NCI-H526 (cell line): ENCODE data around the gene GRXCR2.
A peak's percentile ranks its signal among the peaks of the same experiment; 100 is the strongest.
"Not testable (repeated sequence)": the region's sequence is repeated elsewhere in the genome, so short reads cannot be mapped to it uniquely, and the experiment has no call there.

Experiments
- DNase-seq, 2 experiments: peaks; one replicate each; lab custom pipeline; 2025; lab: John Stamatoyannopoulos, UW

Gene GRXCR2, protein sequence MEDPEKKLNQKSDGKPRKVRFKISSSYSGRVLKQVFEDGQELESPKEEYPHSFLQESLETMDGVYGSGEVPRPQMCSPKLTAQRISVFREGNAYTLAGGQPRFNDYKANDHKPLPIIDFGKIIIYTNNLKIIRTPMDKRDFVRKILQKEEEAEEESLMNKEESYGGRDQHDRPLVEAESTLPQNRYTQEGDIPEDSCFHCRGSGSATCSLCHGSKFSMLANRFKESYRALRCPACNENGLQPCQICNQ

DNA sequence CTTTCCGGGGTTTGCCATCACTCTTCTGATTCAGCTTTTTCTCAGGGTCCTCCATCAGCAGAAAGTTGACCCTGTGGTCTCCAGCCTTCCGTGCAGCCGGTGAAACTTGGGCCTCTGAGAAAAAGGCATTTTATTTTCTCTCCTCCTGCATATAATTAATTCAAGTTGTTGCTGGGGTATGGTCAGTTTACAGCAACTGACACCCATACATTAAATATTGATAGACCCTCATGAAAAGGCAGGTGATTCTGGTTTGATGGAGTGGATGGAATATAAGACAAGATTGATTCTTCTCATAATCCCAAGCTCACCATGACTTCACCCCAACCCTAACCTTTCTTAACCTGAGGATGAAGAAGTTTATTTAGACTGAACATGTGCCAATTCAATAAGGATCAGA, at the start of gene GRXCR2:
Gene GRXCR2 (minus strand): TSS at position 101 of the 400 bp plus-strand sequence. CDS start 46 bp downstream, at position 55.
- no peak for DNase-seq

DNA sequence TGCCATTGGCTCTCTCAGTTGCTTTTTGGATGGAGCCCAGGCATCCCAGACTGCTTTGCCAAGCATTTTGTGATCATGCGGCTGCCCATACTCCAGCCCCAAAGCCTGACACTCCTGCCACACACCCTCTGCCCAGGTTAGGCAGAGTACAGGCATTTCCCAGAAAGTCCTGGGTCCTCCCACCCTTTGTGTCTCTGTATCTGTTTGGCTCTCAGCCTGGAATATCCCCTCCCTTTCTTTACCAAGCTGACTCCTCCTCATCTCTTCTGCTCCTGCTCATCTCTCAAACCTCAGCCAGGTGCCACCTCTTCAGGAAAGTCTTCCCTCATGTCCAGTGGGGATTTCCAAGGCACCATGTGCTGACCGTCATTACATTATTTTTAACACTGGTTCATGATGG, 49.2 kb upstream of the GRXCR2 start:
- DNase-seq: no peak

DNA sequence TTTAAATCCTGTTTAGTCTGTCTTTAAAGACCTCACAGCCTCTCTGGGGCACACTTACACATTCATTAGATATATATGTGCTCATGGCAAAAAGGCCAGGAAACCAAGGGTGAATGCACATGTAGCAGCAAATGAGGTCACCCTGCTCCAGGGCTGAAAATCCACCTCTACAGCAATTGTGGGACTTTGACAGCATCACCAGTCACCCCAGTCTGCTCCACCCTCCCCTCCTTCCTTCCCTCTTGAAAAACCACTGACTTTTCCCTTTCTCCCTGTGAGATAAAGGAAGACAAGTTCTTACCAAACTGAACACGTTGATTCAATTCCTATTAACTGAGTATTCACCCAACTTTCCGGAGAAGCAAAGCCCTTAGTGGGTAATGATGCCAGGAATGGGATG, 48.4 kb upstream of the GRXCR2 start:
- no peak for DNase-seq

DNA sequence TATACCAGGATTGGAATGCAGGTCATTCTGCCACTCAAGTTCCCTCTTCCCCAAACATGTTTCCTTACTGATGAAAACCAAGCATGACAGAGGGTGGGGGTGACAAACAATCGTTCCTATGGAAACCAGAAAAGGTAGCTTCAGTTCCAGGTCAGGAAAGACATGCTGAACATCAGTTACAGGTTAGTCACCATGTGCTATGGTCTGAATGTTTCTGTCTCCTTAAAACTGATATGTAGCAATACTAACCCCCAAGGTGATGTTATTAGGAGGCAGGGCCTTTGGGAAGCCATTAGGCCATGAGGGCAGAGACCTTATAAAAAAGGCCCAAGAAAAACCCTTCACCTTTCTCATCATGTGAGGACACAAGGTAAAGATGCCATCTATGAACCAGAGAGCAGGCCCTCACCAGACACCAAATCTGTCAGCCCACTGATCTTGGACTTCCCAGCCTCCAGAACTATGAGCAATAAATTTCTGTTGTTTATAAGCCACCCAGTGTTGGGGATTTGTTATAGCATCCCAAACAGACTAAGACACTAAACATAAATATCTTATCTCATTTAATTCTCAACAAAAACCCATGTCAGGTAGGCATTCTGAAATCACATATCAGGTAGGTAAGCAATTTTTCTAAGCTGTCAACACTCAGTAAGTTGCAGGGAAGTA, 47.9 kb upstream of the GRXCR2 start:
- DNase-seq: no peak

DNA sequence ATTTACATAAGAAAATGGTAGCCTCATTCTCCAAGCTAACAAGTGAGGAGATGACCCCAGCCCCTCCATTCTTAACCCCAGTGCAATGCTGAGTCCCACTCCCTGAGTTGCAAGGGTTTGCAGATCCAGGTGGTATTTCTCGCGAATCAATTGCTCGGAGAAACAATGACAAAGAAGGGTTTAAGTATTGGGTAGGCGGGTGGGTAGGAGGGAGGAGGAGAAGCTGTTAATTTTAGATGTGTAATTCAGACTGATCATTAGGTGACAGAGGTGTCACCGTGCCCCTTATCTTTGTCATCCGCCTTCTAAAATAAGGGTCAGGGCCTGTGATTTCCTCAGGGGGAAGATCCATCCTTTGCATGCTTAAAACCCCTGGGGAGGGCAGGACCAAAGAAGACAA, 46.6 kb upstream of the GRXCR2 start:
- DNase-seq: no peak

DNA sequence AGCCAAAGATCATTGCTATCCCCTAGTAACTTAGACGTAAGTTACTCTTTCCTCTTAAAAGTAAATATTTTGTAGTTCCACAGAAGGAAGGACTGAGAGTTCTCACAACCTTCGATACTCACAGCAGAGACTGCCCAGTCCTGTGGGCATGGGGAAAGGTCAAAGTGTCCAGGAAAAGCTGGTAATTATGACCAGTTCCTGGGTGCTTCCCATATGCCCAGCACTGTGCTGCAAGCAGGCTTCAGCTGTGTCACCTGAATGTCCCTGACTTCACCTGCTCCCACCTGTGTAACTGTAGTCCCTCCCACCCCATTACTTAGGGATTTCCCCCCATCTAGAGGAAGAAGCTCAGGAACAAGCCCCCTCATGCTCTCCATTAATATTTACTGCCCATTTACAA, 45.6 kb upstream of the GRXCR2 start:
- DNase-seq: no peak

DNA sequence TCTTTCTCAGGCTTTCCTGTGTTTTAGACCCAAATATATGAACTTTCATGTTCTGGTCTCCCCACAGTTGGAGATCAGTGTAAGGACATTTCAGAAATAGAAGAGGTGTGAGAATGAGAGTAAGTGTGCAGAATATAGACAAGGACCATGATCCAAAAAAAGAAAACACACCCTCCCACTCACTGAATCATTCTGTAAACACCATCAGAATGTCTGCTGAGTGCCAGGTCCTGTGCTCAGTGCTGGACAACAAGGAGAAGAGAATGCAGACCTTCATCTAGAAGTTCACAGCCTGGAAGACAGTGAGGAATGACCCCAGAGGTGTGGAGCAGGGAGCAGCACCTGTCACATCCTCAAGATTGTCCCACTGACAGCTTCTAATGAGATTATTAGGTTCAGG, 44.5 kb upstream of the GRXCR2 start:
- DNase-seq: no peak

DNA sequence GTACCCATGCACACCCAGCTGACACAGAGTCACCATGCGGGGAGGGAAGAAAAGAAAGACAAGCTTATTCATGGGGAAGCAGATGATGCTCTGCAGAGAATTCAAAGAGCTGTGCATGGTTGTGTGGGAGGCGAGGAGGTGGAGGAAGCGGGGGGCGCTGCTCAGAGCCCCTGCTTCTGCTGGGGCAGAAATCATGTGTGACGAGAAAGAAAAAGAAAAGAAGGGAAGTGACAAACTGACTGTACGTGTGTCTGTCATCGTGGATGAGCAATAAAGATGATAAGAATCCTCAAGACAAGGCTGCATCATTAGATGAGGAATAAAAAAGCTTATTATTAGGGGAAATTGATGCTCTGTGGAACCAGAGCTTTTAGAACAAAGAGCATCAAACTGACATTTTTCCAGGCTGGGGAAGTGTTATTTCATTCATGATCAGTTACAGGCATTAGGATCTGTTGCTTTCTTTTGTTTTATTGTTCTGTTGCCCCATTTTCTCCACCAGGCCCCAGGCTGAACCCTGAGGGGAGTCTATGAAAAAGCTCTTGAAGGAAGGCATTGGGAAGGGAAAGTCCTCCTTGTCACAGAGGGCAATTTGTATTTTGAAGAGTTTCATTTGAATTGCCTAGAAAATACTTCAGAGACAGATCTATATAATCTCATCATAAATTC, 43.3 kb upstream of the GRXCR2 start:
- DNase-seq: no peak

DNA sequence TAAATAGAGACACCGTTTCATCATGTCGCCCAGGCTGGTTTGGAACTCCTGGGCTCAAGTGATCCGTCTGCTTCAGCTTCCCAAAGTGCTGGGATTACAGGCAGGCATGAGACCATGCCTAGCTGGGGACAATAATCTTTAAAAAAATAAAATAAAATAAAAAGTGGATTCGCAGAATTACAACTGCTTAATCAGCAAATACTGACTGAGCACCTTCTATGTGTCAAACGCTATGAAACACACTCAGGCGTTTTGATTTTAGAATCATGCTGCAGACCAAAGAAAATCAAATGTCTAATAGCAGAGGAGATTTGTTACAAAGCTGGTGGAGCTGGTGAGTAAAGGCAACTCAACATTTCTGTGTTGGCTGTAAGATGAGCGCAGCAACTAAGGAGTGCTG, 40.9 kb upstream of the GRXCR2 start:
- DNase-seq: no peak

DNA sequence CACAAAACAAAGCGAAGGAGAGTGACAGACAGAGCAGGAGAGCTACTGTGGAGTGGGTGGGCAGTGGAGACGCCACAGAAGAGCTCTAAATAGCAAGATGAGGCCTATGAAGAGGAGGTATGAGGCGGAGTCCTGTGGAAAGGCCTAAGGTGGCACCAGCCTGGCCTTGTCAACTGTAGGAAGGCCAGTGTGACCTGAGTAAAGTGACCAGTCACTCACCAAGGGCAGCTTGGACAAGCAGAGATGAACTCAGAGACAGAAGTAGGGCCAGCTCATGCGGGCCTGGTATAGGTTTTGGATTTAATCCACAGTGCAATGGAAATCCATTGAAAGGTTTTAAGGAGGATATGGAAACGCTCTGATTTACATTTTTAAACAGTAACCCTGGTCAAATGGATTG, 39.8 kb upstream of the GRXCR2 start:
- DNase-seq: no peak

DNA sequence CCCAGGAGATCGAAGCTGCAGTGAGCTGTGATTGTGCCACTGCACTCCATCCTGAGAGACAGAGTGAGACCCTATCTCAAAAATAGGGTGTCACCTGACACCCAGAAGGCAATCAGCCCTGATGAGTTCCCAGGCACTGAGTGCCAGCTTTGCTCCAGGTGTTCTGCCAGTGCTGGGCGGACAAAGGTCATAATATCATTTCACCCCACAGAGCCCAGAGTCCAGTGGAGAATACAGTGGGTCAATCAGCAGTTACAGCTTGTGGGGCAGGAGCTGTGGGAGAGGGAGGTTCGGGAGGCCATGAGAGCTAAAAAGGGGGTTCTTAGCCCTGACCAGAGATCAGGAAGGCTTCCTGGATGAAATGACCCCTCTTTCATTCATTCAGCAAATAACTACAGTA, 39.2 kb upstream of the GRXCR2 start:
- no peak for DNase-seq

DNA sequence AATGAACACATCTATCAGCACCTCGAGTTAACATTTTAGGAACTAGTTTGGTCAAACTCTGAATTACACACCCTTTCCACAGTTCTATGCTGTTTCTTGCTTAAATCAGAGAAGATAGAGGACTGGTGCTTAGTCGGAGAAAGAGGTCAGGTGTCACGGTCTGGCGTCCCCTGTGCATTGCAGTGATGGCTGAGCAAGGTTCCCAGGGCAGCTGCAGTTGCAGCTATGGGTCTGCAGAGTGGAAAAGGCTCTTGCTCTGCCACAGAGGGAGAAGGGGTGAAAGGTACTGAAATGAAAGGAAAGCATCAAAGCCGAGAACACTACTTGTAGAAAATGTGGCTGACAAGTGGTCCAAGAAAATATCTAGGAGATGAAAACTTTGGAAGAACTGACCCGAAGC, 38.4 kb upstream of the GRXCR2 start:
- no peak for DNase-seq

DNA sequence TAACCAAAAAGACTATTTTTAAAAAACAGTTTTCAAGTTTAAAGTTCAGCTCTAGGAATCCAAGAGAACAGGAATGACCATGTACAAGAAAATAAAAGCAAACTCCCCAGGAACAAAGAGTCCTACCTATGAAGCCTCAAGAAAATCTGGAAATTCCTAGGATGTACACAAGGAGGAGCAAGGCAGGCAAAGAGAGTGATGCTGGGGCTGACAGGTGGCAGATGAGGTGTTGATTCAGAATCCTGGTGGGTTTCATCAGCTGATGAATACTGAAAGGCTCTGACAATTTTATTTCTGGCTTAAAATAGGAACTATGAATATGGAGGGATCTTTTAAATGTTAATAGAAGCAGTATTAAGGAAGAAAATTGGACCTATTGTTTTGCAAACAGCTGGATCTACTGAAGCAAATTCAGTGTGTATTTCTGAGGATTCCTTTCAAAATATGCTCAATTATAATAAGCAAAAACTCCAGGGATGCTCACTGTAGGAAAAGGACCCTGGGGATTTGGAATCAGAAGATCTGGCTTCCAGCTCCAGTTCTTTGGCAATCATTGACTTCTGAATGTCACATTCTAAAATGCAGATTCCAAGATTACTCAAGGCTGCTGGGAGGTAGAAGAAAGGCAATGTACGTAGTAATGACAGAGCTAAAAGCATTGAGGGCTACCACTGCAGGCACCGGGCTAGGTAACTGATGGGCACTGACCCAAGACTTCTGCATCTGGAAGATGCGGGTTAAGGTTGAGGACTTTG, 35.6 kb upstream of the GRXCR2 start:
- DNase-seq: no peak

DNA sequence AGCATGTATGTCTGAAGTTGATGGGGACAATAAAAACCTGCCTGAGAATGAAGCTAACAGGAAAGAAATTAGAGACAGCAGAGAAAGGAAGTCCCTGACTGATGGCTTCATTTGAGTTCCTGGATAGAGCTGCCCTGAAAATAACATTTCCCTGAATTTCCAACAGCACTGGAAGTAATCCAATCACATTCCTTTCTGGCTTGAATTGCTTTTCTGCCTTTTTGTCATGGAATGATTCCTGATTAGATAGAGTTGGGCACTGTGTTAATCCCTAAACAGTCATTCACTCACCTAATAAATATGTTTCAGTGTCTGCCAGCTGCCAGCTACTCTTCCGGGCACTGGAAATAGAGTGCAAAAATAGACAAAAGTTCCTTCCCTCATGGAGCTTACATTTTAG, 33.6 kb upstream of the GRXCR2 start:
- no peak for DNase-seq

DNA sequence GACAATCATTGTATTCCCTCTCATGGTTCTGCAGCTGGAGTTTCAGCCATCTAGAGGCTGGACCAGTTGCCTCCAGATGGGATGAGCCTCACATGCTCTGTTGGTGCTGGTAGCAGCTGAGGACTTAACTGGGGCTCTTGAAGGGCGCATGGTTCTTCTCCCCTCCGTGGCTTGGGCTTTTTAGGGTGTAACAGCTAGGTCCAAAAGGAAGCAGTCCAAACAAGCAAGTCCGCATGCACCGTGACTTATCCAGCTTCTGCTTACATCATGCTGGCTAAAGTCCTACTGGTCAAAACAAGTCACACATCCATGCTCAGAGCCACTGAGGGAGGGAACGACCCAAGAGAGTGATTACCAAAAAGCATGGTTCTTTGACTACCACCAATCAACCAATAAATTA, 31.9 kb upstream of the GRXCR2 start:
- DNase-seq: no peak

DNA sequence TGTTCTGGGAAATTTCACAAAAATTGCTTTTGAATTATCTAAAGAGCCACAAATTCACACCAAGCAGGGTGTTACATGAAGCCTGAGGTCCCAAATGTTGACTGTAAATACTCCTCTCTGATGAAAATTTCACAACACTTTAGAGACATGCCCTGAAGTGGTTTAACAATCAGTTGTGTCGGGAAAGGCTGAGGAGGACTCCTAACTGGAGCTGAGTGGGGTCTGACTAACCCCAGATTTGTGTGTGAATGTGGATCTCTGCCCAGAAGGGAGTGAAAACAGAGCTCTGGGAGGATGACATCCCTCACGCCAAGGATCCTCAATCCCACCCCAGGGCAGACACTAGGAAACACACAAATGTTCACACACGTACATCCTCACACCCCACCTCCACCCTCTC, 31.1 kb upstream of the GRXCR2 start:
- no peak for DNase-seq

DNA sequence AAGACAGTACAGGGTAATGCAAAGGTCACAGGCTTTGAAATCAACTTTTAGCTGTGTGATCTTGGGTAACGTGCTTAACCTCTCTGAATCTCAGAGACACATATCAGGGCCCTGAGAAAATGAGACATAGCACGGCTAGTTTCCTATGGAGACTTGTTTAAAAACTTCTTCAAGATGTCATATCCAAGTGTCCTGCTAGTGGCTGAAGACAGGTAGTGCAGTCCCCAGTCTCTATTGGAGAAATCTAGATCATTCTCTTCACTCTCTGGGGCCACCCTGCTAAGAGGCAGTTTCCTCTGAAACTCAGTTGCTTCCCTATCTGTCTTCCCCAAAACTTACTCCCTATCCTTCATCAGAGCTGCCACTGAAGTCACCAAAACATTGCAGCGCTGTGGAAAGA, 30.3 kb upstream of the GRXCR2 start:
- no peak for DNase-seq

DNA sequence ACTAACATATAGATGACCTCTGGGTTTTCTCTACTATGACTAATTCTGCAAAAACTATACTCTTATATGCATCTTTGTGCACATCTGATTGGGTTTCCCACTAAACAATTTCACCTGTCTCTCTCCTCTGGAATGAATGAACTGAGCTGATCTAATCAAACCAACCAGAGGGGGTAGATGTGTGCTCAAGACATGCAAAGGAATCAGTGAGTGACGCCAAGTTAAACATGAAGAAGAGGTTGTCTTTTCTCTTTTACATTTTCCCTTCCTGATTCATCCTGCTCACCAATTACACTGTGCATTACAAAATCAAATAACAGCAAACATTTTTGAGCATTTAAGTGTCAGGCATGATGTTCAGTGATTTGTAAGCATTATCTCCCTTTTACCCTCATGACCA, 29.6 kb upstream of the GRXCR2 start:
- DNase-seq: no peak

DNA sequence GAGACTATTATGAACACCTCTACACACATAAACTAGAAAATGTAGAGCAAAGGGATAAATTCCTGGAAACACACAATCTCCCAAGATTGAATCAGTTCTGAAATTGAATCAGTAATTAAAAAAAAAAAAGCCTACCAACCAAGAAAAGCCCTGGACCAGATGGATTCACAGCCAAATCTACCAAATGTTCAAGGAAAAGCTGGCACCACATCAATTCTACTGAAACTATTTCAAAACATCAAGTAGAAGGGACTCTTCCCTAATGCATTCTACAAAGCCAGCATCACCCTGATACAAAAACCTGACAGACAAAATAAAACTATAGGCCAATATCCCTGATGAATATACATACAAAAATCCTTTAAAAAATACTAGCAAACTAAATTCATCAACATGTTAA, 25.4 kb upstream of the GRXCR2 start:
- no peak for DNase-seq

DNA sequence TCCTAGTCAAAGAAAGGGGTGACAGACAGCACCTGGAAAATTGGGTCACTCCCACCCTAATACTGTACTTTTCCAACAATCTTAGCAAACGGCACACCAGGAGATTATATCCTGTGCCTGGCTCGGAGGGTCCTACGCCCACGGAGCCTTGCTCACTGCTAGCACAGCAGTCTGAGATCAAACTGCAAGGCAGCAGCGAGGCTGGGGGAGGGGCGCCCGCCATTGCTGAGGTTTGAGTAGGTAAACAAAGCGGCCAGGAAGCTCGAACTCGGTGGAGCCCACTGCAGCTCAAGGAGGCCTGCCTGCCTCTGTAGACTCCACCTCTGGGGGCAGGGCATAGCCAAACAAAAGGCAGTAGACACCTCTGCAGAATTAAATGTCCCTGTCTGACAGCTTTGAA, 18.6 kb upstream of the GRXCR2 start:
- DNase-seq: not testable (repeated sequence)

DNA sequence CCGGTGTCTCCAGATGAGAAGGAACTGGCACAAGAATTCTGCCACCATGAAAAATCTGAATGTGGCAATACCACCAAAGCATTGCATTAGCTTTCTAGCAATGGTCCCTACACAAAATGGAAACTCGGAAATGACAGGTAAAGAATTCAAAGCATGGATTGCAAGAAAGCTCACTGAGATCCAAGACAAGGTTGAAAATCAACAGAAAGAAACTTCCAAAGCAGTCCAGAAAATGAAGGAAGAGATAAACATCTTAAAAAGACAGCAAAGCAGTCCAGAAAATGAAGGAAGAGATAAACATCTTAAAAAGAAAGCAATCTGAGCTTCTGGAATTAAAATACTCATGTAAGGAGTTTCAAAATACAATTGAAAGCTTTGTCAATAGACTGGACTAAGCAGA, 16.8 kb upstream of the GRXCR2 start:
- no peak for DNase-seq

DNA sequence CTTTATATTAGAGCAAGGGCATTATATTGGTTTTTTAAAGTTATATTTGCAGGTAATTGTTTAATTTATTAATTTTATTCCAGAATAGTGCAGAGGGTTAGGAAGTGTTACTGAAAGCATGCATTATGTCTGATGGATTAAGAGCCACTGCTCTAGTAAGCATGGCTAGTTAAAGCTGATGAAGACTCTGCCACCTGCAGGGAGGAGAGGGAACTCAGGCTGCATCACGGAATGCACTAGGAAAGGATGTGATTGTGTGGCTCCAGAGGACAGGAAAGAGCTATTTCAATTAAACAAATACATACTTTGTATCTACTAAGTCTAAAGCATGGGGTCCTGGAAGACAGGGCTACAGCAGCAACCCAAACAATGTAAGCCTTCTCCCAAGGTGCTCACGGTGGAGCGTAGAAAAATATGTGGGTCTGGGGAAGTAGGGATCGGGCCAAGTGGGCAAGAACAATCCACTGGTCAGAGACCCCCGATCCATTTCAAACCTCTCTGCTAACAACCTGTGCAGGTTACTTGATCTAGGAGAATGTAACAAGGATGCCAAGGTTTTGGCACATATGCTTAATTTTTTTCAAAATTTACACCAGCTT, 15.3 kb upstream of the GRXCR2 start:
- DNase-seq: peak in 1 of 2 experiments; percentile 61
